Body of pancreas (tissue), 4 donors: ENCODE results near the gene NPHP4. TPM values are rescaled to one million over a fixed set of nuclear protein-coding genes. Genes with fewer than 3 reads are reported as not detected.

Experiments
- ATAC-seq: fragments of 150-250 bp; one replicate; pipeline ENCODE4 v1.9.1; 2016
- DNase-seq, 4 donors: peaks; one replicate each; pipeline ENCODE4 v3.0.0-alpha.2; 2019
- H3K27ac ChIP-seq, 4 donors: fragments of 200-600 bp; sonication (generic); 1 replicate in 3 of 4; 2 replicates in 1 of 4; pipeline versions ENCODE4 v1.5.1 to v1.6.1; 2016 to 2019; ENCODE audit warnings: mild to moderate bottlenecking in 1 of 4, mixed read lengths in 1 of 4, moderate library complexity in 1 of 4
- H3K27me3 ChIP-seq, 2 donors: fragments of 200-600 bp; sonication (generic); one replicate each; pipeline ENCODE4 v1.6.0; 2016; ENCODE audit warnings: mild to moderate bottlenecking in 1 of 2
- H3K36me3 ChIP-seq, 2 donors: fragments of 200-600 bp; sonication (generic); replicated peaks in 1 of 2; 2 replicates each; pipeline ENCODE4 v1.5.1; 2016; ENCODE audit warnings: low read depth in 2 of 2; ENCODE audit not compliant: insufficient read depth in 1 of 2
- H3K4me1 ChIP-seq: fragments of 200-600 bp; sonication (generic); one replicate; pipeline ENCODE4 v1.6.0; 2016
- H3K4me3 ChIP-seq, 2 donors: fragments of 200-600 bp; sonication (generic); 1 replicate in 1 of 2; 2 replicates in 1 of 2; pipeline ENCODE4 v1.5.1; 2016 to 2019
- H3K9me3 ChIP-seq, 3 donors: fragments of 200-600 bp; sonication (generic); 1 replicate in 2 of 3; 2 replicates in 1 of 3; pipeline ENCODE4 v1.5.1; 2016
- CTCF ChIP-seq, 7 experiments: fragments of 450-650 bp in 4 of 7; fragments of 200-600 bp in 3 of 7; sonication (generic) in 3 of 7; IDR thresholded peaks; one replicate each; pipeline ENCODE4 v1.5.1; 2016 to 2019; ENCODE audit warnings: antibody characterized with exemption in 7 of 7
- POLR2A ChIP-seq, 3 donors: fragments of 450-650 bp; IDR thresholded peaks; one replicate each; pipeline ENCODE4 v1.6.1; 2016; ENCODE audit warnings: antibody characterized with exemption in 3 of 3, mild to moderate bottlenecking in 2 of 3
- WGBS, 2 donors: methylation state at CpG; one replicate each; pipeline ENCODE4 v1.1.5; 2017; 5-methylcytosine and 5-hydroxymethylcytosine counted together
- intact Hi-C: fragments of 100-400 bp; cut with DNase I; formaldehyde crosslinking; loops from one replicate; pipeline ENCODE4 v1.15.1; 2023
- total RNA-seq, 2 donors: library from RNA; depleted of rRNA; stranded (reverse); fragments of >200 nt; gene quantifications; one replicate each; pipeline ENCODE4 v1.1.0, GENCODE V29; 2016

NPHP4 gene
- total RNA-seq, 2 donors from 2014 or later, result 10.4 to 48.5 TPM

- Histone ChIP-seq H3K36me3 (no peaks in the 10 kb centered on the region), H3K27me3 (no peaks in the 10 kb centered on the region), H3K4me3 (no peak overlapping the region), H3K27ac (no peak overlapping the region), H3K4me1 (peaks cover 3% of the 10 kb centered on the region), H3K9me3 (no peaks in the 10 kb centered on the region)
- intact Hi-C loops, result loop anchor here (10.0 kb wide), 1 partner anchor 406 kb away; no protein-coding TSS in a partner anchor
- ATAC-seq, result no peak
- DNase-seq, result no peak
- 91 to 95% methylated on average over 6 to 11 of the region's 11 CpGs for WGBS, 2 donors
- TF ChIP-seq CTCF (IDR thresholded peaks at IDR 0.05) (no peak), POLR2A (IDR thresholded peaks at IDR 0.05) (no peak)
Observed at GRCh38 chr1:5910666-5911065, 81.6 kb downstream of the NPHP4 start.

GRCh38 chr1:5910276-5910620, 82.0 kb downstream of the NPHP4 start:
- Histone ChIP-seq H3K4me1 (no peaks in the 10 kb centered on the region), H3K9me3 (no peaks in the 10 kb centered on the region), H3K27ac (no peak overlapping the region), H3K27me3 (no peaks in the 10 kb centered on the region), H3K4me3 (no peak overlapping the region), H3K36me3 (no peaks in the 10 kb centered on the region)
- DNase-seq (no peak), ATAC-seq (no peak)
- 91 to 95% methylated on average over 10 to 11 of the region's 11 CpGs for WGBS, 2 donors
- TF ChIP-seq POLR2A (IDR thresholded peaks at IDR 0.05), result no peak
- no peak for TF ChIP-seq CTCF (IDR thresholded peaks at IDR 0.05)
- intact Hi-C loops, result loop anchor here (10.0 kb wide), 1 partner anchor 405 kb away; no protein-coding TSS in a partner anchor

GRCh38 chr1:5909576-5910275, 82.5 kb downstream of the NPHP4 start:
- DNase-seq, result no peak
- TF ChIP-seq POLR2A (IDR thresholded peaks at IDR 0.05) (no peak), CTCF (IDR thresholded peaks at IDR 0.05) (no peak)
- 96 to 99% methylated on average over 8 to 13 of the region's 14 CpGs for WGBS, 2 donors
- ATAC-seq, result no peak
- Histone ChIP-seq H3K9me3 (no peaks in the 10 kb centered on the region), H3K27me3 (no peaks in the 10 kb centered on the region), H3K4me3 (no peak overlapping the region), H3K4me1 (no peaks in the 10 kb centered on the region), H3K27ac (no peak overlapping the region), H3K36me3 (no peaks in the 10 kb centered on the region)
- intact Hi-C loops, result loop anchor here (10.0 kb wide), 1 partner anchor 405 kb away; no protein-coding TSS in a partner anchor

- no peak for TF ChIP-seq CTCF (IDR thresholded peaks at IDR 0.05)
- TF ChIP-seq POLR2A (IDR thresholded peaks at IDR 0.05), result no peak
- intact Hi-C loops, result no loop called here
Observed at GRCh38 chr1:5908461-5909375, 83.5 kb downstream of the NPHP4 start.

More at GRCh38 chr1:5908461-5909375, 83.5 kb downstream of the NPHP4 start:
- DNase-seq (no peak), ATAC-seq (no peak)
- Histone ChIP-seq H3K4me1 (no peaks in the 10 kb centered on the region), H3K4me3 (no peak overlapping the region), H3K27ac (no peak overlapping the region), H3K36me3 (no peaks in the 10 kb centered on the region), H3K27me3 (no peaks in the 10 kb centered on the region), H3K9me3 (no peaks in the 10 kb centered on the region)
- WGBS, 2 donors, result 87 to 92% methylated on average over 13 to 28 of the region's 35 CpGs
